Measurements from ENCODE around the gene CAVIN2. TPM values are rescaled to one million over a fixed set of nuclear protein-coding genes. Genes with fewer than 3 reads are reported as not detected.

The CAVIN2 gene
- total RNA-seq, 6 donors from 2014 or later: 44.0 to 268 (median 173) TPM

DNA sequence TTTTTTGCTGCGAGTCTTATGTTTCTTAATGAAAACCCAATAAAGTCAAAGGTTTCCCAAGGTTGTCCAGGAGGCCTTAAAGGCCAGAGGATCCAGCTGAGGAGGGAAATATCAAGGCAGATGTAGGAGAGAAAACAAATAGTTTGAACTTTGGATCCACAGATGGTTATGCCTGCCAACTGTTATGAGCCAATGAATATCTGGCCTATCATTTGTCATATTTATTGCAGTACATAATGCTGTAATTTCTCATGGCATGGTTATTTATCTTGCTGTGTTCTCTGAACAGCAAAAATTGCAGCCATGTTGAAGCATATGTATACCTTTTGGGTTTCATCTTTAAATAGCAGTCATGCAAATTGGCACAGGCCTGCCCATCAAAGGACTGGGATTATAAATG lies 38.2 kb upstream of the CAVIN2 start:
- Histone ChIP-seq H3K36me3 (no peaks in the 10 kb centered on the region), H3K4me1 (peaks cover 0 to 3% (median 0%) of the 10 kb centered on the region in 4 donors), H3K27me3 (no peaks in the 10 kb centered on the region), H3K27ac (no peak overlapping the region), H3K4me3 (no peak overlapping the region), H3K9me3 (no peaks in the 10 kb centered on the region)
- 69 to 81% methylated on average over 1 of the region's 1 CpG for WGBS, 2 donors
- TF ChIP-seq POLR2A (IDR thresholded peaks at IDR 0.05): no peak
- TF ChIP-seq, protein P1, sequence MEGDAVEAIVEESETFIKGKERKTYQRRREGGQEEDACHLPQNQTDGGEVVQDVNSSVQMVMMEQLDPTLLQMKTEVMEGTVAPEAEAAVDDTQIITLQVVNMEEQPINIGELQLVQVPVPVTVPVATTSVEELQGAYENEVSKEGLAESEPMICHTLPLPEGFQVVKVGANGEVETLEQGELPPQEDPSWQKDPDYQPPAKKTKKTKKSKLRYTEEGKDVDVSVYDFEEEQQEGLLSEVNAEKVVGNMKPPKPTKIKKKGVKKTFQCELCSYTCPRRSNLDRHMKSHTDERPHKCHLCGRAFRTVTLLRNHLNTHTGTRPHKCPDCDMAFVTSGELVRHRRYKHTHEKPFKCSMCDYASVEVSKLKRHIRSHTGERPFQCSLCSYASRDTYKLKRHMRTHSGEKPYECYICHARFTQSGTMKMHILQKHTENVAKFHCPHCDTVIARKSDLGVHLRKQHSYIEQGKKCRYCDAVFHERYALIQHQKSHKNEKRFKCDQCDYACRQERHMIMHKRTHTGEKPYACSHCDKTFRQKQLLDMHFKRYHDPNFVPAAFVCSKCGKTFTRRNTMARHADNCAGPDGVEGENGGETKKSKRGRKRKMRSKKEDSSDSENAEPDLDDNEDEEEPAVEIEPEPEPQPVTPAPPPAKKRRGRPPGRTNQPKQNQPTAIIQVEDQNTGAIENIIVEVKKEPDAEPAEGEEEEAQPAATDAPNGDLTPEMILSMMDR (IDR thresholded peaks at IDR 0.05): no peak
- no peak for TF ChIP-seq EP300 (IDR thresholded peaks at IDR 0.05)
- TF ChIP-seq POLR2AphosphoS5 (IDR thresholded peaks at IDR 0.05): no peak
- no peak for DNase-seq
- peak in 1 of 2 donors; percentile 31 for ATAC-seq (ENCODE audit: low FRiP score in 2 of 2)

DNA sequence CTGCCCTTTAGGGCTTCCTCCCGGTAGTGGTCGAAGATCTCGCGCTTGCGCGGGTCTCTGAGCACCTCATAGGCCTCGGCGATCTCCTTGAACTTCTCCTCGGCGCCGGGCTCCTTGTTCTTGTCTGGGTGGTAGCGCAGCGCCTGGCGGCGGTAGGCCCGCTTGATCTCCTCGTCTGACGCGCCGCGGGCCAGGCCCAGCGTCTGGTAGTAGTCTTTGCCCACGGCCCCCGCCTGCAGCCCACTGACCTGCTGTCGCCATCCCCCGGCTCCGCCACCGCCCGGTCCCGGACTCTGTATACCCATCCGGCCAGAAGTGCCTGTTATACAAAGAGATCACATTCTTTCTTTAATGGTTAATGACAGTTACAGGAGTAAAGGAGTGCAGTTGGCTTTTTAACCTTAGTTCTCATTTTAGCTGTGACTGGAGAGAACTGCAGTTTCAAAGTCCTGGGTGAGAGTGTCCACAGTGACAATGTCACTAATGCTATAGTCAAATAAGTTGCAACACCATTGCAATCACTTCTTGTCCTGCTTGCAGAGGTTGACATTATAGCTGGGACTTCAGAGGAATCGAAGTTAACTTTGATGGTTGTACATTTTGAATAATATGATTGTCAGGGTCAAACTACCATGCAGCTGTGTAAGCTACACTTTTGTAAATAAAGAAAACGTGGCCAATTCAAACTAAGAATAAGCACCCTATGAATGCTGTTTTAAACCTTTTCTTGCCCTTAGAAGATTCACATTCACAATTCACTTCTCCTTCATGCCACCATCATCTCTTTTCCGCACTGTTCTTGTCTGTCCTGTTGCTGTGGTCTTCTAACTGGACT lies 35.3 kb upstream of the CAVIN2 start:
- no peak for TF ChIP-seq POLR2A (IDR thresholded peaks at IDR 0.05)
- TF ChIP-seq, protein P1 (IDR thresholded peaks at IDR 0.05): no peak
- no peak for TF ChIP-seq POLR2AphosphoS5 (IDR thresholded peaks at IDR 0.05)
- no peak for TF ChIP-seq EP300 (IDR thresholded peaks at IDR 0.05)
- no peaks in the 10 kb centered on the region for H3K27me3 ChIP-seq
- H3K4me3 ChIP-seq: no peak overlapping the region
- H3K4me1 ChIP-seq: peaks cover 0 to 3% (median 1%) of the 10 kb centered on the region in 4 donors
- no peak overlapping the region for H3K27ac ChIP-seq
- WGBS, 2 donors: 94 to 96% methylated on average over 16 to 34 of the region's 34 CpGs
- DNase-seq: peak in 1 of 2 donors; percentile 80
- no peaks in the 10 kb centered on the region for H3K36me3 ChIP-seq
- ATAC-seq (ENCODE audit: low FRiP score in 2 of 2): no peak
- no peaks in the 10 kb centered on the region for H3K9me3 ChIP-seq

DNA sequence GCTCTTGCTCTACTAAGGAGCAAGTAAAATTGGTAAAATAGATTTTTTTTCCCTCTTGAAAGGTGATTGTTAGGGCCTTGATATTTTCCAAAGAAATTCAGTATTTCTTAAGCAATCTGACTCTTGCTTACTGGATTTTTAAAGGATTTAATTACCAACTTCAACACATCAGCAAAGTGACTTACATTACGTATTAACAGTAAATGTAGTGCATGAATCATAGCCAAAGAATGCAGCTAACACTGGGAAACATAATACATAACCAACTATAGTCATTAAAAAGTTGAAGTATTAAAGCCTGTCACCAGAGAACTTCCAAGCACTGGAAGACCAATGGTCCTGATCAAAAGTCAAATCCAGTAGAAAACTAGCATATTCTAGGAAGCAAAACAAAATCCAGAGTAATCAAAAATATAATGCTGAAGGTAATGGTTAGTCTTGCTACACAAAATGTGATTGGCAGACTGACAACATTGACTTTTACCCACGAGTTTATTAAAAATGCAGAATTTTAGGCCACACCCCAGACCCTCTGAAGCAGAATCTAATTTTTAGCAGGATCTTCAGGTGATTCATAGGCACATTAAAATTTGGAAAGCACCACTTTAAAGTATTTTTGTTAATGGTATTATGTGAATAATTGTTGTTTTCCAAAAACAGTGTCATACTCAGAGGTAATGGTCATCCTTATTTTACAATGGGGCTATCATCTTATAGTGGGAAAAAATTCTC lies 31.8 kb upstream of the CAVIN2 start:
- peaks cover 0 to 3% (median 0%) of the 10 kb centered on the region in 4 donors for H3K4me1 ChIP-seq
- H3K27ac ChIP-seq: no peak overlapping the region
- DNase-seq (no peak), ATAC-seq (ENCODE audit: low FRiP score in 2 of 2) (no peak)
- WGBS, 2 donors: 61 to 64% methylated on average over 2 of the region's 2 CpGs
- TF ChIP-seq EP300 (IDR thresholded peaks at IDR 0.05) (no peak), POLR2A (IDR thresholded peaks at IDR 0.05) (no peak), POLR2AphosphoS5 (IDR thresholded peaks at IDR 0.05) (no peak)
- TF ChIP-seq, protein P1 (IDR thresholded peaks at IDR 0.05): no peak
- H3K36me3 ChIP-seq: no peaks in the 10 kb centered on the region
- H3K27me3 ChIP-seq: no peaks in the 10 kb centered on the region
- H3K4me3 ChIP-seq: no peak overlapping the region
- no peaks in the 10 kb centered on the region for H3K9me3 ChIP-seq

DNA sequence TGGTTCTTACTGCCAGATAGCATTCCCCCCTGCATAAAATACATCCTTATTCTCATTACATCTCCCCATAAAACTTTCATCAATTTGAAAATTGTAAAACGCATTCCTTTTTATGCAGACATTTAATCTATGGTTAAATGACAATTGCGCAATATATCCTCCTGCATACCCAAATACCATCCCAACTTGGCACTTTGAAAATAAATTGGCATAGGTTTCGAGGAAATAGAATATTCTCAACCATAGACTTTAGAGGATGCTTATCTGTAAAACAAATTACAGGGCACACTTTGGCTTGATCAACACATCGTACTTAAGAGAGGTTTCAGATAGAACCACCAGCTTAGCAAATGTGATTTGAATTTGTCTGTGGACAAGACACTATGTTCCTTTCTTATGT lies 31.0 kb upstream of the CAVIN2 start:
- H3K36me3 ChIP-seq: no peaks in the 10 kb centered on the region

DNA sequence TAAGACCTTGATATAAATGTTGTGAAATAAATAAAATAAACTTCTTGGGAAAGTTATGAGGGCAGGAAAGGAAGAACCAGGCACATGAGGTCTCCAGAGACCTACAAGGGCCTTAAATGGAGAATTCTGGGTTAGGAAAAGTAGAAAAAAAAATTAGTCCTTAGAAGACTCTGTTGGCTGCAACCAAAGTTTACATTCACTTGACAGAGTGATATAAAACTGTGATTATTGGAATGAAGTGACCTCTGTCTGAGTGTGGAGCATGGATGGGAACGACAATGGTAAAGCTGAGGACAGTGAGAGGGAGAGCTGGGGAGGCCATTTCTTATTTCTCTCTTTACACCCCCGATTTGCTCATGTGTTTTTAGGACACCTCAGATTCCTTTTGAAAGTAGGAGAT lies 29.0 kb upstream of the CAVIN2 start:
- H3K4me1 ChIP-seq: peaks cover 0 to 3% (median 0%) of the 10 kb centered on the region in 4 donors
- no peak overlapping the region for H3K4me3 ChIP-seq
- 71 to 90% methylated on average over 2 of the region's 2 CpGs for WGBS, 2 donors
- no peak for ATAC-seq (ENCODE audit: low FRiP score in 2 of 2)
- no peaks in the 10 kb centered on the region for H3K9me3 ChIP-seq
- no peak for DNase-seq
- no peaks in the 10 kb centered on the region for H3K36me3 ChIP-seq
- H3K27me3 ChIP-seq: no peaks in the 10 kb centered on the region
- no peak overlapping the region for H3K27ac ChIP-seq
- TF ChIP-seq EP300 (IDR thresholded peaks at IDR 0.05): no peak
- no peak for TF ChIP-seq POLR2A (IDR thresholded peaks at IDR 0.05)
- TF ChIP-seq, protein P1 (IDR thresholded peaks at IDR 0.05): no peak

More for the DNA sequence above, 31.0 kb upstream of the CAVIN2 start:
- H3K27me3 ChIP-seq: no peaks in the 10 kb centered on the region
- H3K4me3 ChIP-seq: no peak overlapping the region
- peaks cover 0 to 3% (median 0%) of the 10 kb centered on the region in 4 donors for H3K4me1 ChIP-seq
- no peaks in the 10 kb centered on the region for H3K9me3 ChIP-seq
- ATAC-seq (ENCODE audit: low FRiP score in 2 of 2): no peak
- TF ChIP-seq EP300 (IDR thresholded peaks at IDR 0.05): no peak
- WGBS, 2 donors: 77 to 82% methylated on average over 4 of the region's 4 CpGs
- H3K27ac ChIP-seq: no peak overlapping the region
- DNase-seq: no peak

All from upper lobe of left lung (tissue), 6 donors.